ENCODE results near the gene PLA2G4B. TPM values are rescaled to one million over a fixed set of nuclear protein-coding genes. Genes with fewer than 3 reads are reported as not detected.

PLA2G4B gene
- total and polyA plus RNA-seq, 2 of the 8 experiments (the other 6 are each of a cell fraction or from before 2014, with no cell fraction given): 4.2 to 9.2 TPM

- TF ChIP-seq CHD7 (IDR thresholded peaks at IDR 0.05; ENCODE audit: insufficient replicate concordance, low read length) (no peak), FOSL1 (IDR thresholded peaks at IDR 0.05; ENCODE audit: insufficient read depth, low read depth, low read length) (no peak), TAF1 (IDR thresholded peaks at IDR 0.05; ENCODE audit: low read depth, low read length) (no peak), ATF2 (IDR thresholded peaks at IDR 0.05; ENCODE audit: low read length) (no peak), CHD1 (IDR thresholded peaks at IDR 0.05; ENCODE audit: low read depth, low read length) (no peak), KDM4A (IDR thresholded peaks at IDR 0.05; ENCODE audit: low read depth, low read length, severe bottlenecking) (peak; percentile 34), NANOG (IDR thresholded peaks at IDR 0.05; ENCODE audit: insufficient read depth, low read depth, low read length, poor library complexity, severe bottlenecking) (no peak), JUN (IDR thresholded peaks at IDR 0.05; ENCODE audit: low read depth, low read length) (no peak), TCF12 (IDR thresholded peaks at IDR 0.05; ENCODE audit: low read depth, low read length) (no peak)
These were observed 11.3 kb upstream of the PLA2G4B start (continued) for GRCh38 chr15:41827290-41827879.
